GM06990 (cell line): ENCODE results near the gene GDF7.

Experiments used
- DNase-seq: peaks from one replicate; pipeline ENCODE4 v3.0.0-alpha.2; 2011; ENCODE audit not compliant: insufficient read length; ENCODE audit errors: extremely low read depth
- H3K27me3 ChIP-seq: replicated peaks from 2 replicates; pipeline ENCODE4 v1.6.0; 2011; ENCODE audit warnings: low read length; ENCODE audit not compliant: control insufficient read depth, insufficient read depth
- H3K36me3 ChIP-seq: 2 replicates; pipeline ENCODE4 v1.5.1; 2011; ENCODE audit warnings: low read length; ENCODE audit not compliant: control insufficient read depth, insufficient read depth
- H3K4me3 ChIP-seq: replicated peaks from 2 replicates; pipeline ENCODE4 v1.5.1; 2011; ENCODE audit warnings: low read depth, mild to moderate bottlenecking, control low read depth, low read length
- TF ChIP-seq, protein P1 (sequence below): IDR thresholded peaks from 2 replicates; pipeline ENCODE4 v1.5.1; 2011; ENCODE audit warnings: low read length, control low read depth, mild to moderate bottlenecking, inconsistent platforms; ENCODE audit not compliant: insufficient read depth, poor library complexity, severe bottlenecking

The GDF7 gene

DNA sequence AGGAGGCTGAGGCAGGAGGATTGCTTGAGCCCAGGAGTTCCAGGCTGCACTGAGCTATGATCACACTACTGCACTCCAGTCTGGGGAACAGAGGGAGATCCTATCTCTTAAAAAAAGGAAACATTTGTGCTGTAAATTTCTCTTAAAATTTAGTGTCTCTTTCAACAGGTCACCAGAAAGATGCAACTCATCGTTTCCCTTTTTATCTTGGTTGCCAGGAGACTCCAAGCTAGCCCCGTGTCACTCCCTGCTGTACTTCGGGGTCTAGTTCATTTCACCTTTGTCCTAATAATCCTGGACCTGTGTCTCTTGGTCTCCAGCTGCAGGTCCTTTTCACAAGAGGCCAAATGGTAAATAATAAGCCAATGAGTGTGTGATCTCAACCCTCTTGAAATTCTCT lies 23.1 kb upstream of the GDF7 start:
- Histone ChIP-seq H3K36me3 (peaks cover 1% of the 10 kb centered on the region), H3K4me3 (no peak overlapping the region), H3K27me3 (no peaks in the 10 kb centered on the region)
- no peak for DNase-seq
- TF ChIP-seq, protein P1, sequence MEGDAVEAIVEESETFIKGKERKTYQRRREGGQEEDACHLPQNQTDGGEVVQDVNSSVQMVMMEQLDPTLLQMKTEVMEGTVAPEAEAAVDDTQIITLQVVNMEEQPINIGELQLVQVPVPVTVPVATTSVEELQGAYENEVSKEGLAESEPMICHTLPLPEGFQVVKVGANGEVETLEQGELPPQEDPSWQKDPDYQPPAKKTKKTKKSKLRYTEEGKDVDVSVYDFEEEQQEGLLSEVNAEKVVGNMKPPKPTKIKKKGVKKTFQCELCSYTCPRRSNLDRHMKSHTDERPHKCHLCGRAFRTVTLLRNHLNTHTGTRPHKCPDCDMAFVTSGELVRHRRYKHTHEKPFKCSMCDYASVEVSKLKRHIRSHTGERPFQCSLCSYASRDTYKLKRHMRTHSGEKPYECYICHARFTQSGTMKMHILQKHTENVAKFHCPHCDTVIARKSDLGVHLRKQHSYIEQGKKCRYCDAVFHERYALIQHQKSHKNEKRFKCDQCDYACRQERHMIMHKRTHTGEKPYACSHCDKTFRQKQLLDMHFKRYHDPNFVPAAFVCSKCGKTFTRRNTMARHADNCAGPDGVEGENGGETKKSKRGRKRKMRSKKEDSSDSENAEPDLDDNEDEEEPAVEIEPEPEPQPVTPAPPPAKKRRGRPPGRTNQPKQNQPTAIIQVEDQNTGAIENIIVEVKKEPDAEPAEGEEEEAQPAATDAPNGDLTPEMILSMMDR = no peak

DNA sequence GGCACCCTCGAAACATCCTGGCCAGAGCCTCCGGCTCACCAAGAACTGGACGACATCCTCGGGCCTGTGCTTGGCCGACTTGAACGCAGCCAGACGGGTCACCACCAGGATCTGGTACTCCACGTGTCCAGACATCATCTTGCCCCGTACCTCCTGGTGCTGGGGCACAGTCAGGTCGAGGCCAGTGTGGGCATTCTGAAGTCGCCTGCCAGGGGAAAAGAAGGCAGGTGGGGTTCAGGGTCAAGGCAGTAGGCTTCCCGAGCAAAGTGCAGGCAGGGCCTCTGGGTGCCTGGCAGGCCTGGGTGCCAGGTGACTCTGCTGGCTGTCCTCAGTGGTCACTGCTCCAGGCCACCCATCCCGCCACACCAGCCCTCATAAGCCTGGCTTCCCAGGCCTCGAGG lies 21.6 kb upstream of the GDF7 start:
- no peak overlapping the region for H3K4me3 ChIP-seq
- TF ChIP-seq, protein P1 = no peak
- DNase-seq = no peak

DNA sequence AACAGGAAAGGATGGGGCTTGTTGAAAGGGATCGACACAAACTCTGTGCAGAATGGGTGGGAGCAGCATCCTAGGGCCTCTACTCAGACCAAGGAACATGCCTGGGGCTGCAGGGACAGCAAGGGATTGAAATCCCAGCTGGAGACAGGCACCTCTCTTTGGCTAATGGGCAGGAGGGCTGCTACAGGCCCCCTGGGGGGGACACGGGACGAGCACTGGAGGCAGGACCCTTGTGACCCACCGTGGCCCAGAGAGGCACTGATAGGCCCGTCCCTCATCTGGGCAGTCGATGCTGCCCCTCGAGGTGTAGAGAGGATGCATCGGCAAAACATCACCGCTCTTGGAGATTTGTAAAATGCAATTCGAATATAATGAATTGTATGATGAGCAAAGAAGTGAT lies 21.2 kb upstream of the GDF7 start:
- H3K27me3 ChIP-seq = no peaks in the 10 kb centered on the region
- TF ChIP-seq, protein P1 = no peak
- no peak overlapping the region for H3K4me3 ChIP-seq
- H3K36me3 ChIP-seq = no peaks in the 10 kb centered on the region; the same call in none of the 2 replicates
- no peak for DNase-seq

More for the DNA sequence above, 21.6 kb upstream of the GDF7 start:
- Histone ChIP-seq H3K36me3 (no peaks in the 10 kb centered on the region; the same call in none of the 2 replicates), H3K27me3 (no peaks in the 10 kb centered on the region)

DNA sequence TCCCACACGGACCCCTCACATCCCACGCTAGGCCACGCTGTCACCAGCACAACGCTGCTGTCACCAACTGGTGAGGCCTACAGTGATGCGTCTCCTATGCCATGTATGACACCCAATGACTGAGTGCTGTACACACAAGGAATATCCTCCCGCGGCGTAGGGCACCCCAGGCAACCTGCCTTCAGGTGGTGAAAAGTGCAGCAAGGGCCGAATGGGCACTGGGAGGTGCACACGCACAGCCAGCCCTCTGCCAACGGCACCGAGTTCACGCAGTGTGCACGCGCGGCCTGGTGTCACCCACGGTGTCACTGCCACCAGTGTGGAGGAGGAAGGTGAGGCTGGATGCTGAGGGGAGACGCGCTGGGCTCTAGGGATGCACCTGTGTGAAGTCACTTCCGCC lies 20.5 kb upstream of the GDF7 start:
- TF ChIP-seq, protein P1 = no peak
- DNase-seq = no peak
- Histone ChIP-seq H3K27me3 (no peaks in the 10 kb centered on the region), H3K4me3 (no peak overlapping the region), H3K36me3 (no peaks in the 10 kb centered on the region; the same call in none of the 2 replicates)

DNA sequence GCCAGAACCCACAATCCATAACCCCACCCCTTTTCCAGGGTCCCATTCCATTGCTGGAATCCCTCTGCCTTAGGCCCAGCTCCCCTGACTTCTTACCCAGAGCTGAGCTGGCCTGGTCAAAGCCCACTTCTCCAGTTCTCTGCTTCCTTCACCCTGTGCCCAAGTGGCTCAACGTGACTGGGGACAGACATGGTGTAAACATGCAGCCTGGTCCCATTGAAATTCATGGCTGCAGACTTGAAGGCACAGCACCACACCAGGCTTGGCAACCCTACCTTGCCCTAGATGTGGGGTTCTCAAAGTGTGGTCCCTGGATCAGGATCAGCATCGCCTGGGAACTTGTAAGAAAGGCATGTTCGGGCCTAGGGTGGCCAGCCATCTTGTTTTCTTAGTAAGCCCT lies 19.7 kb upstream of the GDF7 start:
- no peaks in the 10 kb centered on the region for H3K27me3 ChIP-seq
- TF ChIP-seq, protein P1 = no peak
- H3K36me3 ChIP-seq = no peaks in the 10 kb centered on the region; the same call in 1 of the 2 replicates
- no peak for DNase-seq
- no peak overlapping the region for H3K4me3 ChIP-seq

DNA sequence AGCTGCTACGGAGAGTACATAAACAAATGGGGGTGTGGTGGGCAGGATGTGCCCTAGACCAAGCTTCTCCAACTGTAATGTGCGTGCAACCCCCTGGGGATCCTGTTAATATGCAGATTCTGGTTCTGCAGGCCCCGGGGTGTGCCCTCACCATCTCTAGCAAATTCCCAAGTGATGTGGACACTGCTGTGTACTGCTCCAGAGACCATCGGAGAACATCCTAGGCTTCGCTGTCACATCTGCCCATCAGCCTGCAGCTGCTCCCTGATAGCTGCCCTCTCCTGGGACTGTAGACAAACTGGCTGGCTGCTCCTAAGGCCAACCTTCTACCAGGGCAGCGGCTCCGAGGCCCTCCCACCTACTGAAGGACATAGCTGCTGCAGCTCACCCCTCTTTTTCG lies 19.2 kb upstream of the GDF7 start:
- Histone ChIP-seq H3K36me3 (no peaks in the 10 kb centered on the region; the same call in 1 of the 2 replicates), H3K27me3 (no peaks in the 10 kb centered on the region), H3K4me3 (no peak overlapping the region)
- TF ChIP-seq, protein P1 = no peak
- no peak for DNase-seq
